ENCODE measurements around the gene CTF1.

CTF1 gene

DNA sequence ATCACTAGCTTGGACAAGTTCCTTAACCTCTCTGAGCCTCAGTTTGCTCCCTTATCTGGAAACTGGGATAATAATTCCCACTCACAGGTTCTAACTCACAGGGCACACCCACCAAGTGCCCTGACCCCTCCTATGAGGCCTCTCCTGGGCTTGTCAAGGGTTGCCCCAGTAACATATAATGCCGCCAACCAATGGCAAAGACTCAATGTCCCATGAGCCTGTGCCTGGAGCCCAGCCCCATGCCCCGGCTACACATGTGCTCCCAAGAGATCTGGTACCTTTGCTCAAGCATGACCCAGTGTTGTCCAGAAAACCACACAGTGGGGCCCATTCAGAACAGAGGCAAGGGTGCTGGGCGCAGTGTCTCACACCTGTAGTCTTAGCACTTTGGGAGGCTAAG lies 18.4 kb downstream of the CTF1 start:
- 96% methylated on average over 3 of the region's 3 CpGs for WGBS

DNA sequence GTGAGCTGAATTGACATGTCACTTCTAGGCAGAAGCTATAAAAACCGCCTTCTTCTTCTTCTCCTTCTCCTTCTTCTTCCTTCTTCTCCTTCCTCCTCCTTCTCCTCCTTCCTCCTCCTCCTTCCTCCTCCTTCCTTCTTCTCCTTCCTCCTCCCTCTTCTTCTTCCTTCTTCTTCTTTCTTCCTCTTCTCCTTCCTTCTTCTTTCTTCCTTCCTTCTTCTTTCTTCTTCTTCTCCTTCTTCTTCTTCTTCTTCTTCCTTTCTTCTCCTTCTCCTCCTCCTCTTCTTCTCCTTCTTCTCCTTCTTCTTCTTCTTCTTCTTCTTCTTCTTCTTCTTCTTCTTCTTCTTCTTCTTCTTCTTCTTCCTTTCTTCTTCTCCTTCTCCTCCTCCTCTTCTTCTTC lies 22.2 kb downstream of the CTF1 start:
- Histone ChIP-seq H3K27ac (ENCODE audit: low read depth, low read length) (no peak overlapping the region), H3K4me1 (ENCODE audit: insufficient read depth, low read length) (no peaks in the 10 kb centered on the region)
- 82% methylated on average over 1 of the region's 1 CpG for WGBS

More for the DNA sequence above, 18.4 kb downstream of the CTF1 start:
- Histone ChIP-seq H3K9me3 (ENCODE audit: insufficient read depth, low read depth, low read length) (no peaks in the 10 kb centered on the region), H3K27me3 (ENCODE audit: insufficient read depth, low read length) (no peaks in the 10 kb centered on the region), H3K9ac (ENCODE audit: low read depth, low read length) (no peak overlapping the region), H3K36me3 (ENCODE audit: insufficient read depth, low read length) (no peaks in the 10 kb centered on the region), H3K4me3 (ENCODE audit: low read length) (no peak overlapping the region), H3K4me1 (ENCODE audit: insufficient read depth, low read length) (peaks cover 3% of the 10 kb centered on the region; the same call in 1 of the 2 replicates), H3K27ac (ENCODE audit: low read depth, low read length) (no peak overlapping the region)

GRCh38 chr16:30920891-30921290 lies 24.5 kb downstream of the CTF1 start:
- Histone ChIP-seq H3K4me1 (ENCODE audit: insufficient read depth, low read length) (no peaks in the 10 kb centered on the region), H3K9me3 (ENCODE audit: insufficient read depth, low read depth, low read length) (no peaks in the 10 kb centered on the region), H3K27me3 (ENCODE audit: insufficient read depth, low read length) (no peaks in the 10 kb centered on the region), H3K9ac (ENCODE audit: low read depth, low read length) (no peak overlapping the region), H3K36me3 (ENCODE audit: insufficient read depth, low read length) (no peaks in the 10 kb centered on the region), H3K4me3 (ENCODE audit: low read length) (no peak overlapping the region), H3K27ac (ENCODE audit: low read depth, low read length) (no peak overlapping the region)
- WGBS = 98% methylated on average over 2 of the region's 2 CpGs

More for the DNA sequence above, 22.2 kb downstream of the CTF1 start:
- Histone ChIP-seq H3K9ac (ENCODE audit: low read depth, low read length) (no peak overlapping the region), H3K36me3 (ENCODE audit: insufficient read depth, low read length) (no peaks in the 10 kb centered on the region), H3K9me3 (ENCODE audit: insufficient read depth, low read depth, low read length) (no peaks in the 10 kb centered on the region), H3K27me3 (ENCODE audit: insufficient read depth, low read length) (no peaks in the 10 kb centered on the region), H3K4me3 (ENCODE audit: low read length) (no peak overlapping the region)

- H3K4me3 ChIP-seq (ENCODE audit: low read length) = peak overlapping the region; percentile 81; the same call in 1 of the 2 replicates
- H3K27me3 ChIP-seq (ENCODE audit: insufficient read depth, low read length) = no peaks in the 10 kb centered on the region
- no peaks in the 10 kb centered on the region for H3K4me1 ChIP-seq (ENCODE audit: insufficient read depth, low read length)
- no peak overlapping the region for H3K27ac ChIP-seq (ENCODE audit: low read depth, low read length)
- no peak overlapping the region for H3K9ac ChIP-seq (ENCODE audit: low read depth, low read length)
- H3K36me3 ChIP-seq (ENCODE audit: insufficient read depth, low read length) = peaks cover 4% of the 10 kb centered on the region; the same call in 1 of the 2 replicates
- no peaks in the 10 kb centered on the region for H3K9me3 ChIP-seq (ENCODE audit: insufficient read depth, low read depth, low read length)
- WGBS = 38% methylated on average over 6 of the region's 6 CpGs
Observed at GRCh38 chr16:30921459-30921747, 25.0 kb downstream of the CTF1 start.

DNA sequence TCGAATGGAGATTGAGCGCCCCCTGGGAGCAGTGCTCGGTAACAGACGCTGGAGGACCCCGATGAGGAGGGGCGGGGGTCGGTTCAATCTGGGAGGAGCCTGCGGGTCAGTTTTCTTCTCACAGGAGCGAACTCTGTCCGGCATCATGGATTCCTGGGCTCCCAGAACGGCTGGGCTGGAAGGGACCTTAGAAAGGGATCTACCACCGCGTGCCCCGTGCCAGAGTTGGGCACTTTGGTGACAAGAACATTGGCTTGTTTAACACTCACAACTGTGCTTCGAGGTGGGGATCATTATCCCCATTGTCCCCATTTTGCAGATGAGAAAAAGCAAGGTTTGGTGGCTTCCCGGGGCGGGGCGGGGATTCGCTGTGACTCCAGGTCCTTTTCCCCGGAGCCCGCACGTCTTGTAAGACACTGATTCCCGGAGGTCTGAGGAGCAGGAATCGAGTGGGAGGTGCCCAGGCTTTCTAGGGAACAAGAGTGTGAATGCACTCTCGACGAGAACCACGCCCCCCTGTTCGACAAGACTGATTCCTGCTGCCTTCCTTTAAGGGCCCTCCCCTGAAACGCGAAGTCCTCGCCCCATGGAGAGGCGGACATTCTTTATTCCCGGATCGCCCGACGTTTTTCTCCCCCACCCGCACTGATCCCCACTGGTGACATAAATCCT lies 25.5 kb downstream of the CTF1 start:
- no peaks in the 10 kb centered on the region for H3K9me3 ChIP-seq (ENCODE audit: insufficient read depth, low read depth, low read length)
- peak overlapping the region; percentile 67 for H3K9ac ChIP-seq (ENCODE audit: low read depth, low read length)
- under 1% methylated on average over 37 of the region's 37 CpGs for WGBS
- peak overlapping the region; percentile 86; the same call in 1 of the 2 replicates for H3K27ac ChIP-seq (ENCODE audit: low read depth, low read length)
- no peaks in the 10 kb centered on the region for H3K4me1 ChIP-seq (ENCODE audit: insufficient read depth, low read length)
- peak overlapping the region; percentile 81 for H3K4me3 ChIP-seq (ENCODE audit: low read length)
- no peaks in the 10 kb centered on the region for H3K27me3 ChIP-seq (ENCODE audit: insufficient read depth, low read length)
- H3K36me3 ChIP-seq (ENCODE audit: insufficient read depth, low read length) = peaks cover 8% of the 10 kb centered on the region

GRCh38 chr16:30922420-30922959 lies 26.1 kb downstream of the CTF1 start:
- WGBS = under 1% methylated on average over 42 of the region's 42 CpGs
- peak overlapping the region; percentile 89 for H3K27ac ChIP-seq (ENCODE audit: low read depth, low read length)
- no peaks in the 10 kb centered on the region for H3K9me3 ChIP-seq (ENCODE audit: insufficient read depth, low read depth, low read length)
- H3K36me3 ChIP-seq (ENCODE audit: insufficient read depth, low read length) = peaks cover 14% of the 10 kb centered on the region
- peak overlapping the region; percentile 81 for H3K4me3 ChIP-seq (ENCODE audit: low read length)
- no peaks in the 10 kb centered on the region for H3K27me3 ChIP-seq (ENCODE audit: insufficient read depth, low read length)
- no peaks in the 10 kb centered on the region for H3K4me1 ChIP-seq (ENCODE audit: insufficient read depth, low read length)
- H3K9ac ChIP-seq (ENCODE audit: low read depth, low read length) = peak overlapping the region; percentile 85

DNA sequence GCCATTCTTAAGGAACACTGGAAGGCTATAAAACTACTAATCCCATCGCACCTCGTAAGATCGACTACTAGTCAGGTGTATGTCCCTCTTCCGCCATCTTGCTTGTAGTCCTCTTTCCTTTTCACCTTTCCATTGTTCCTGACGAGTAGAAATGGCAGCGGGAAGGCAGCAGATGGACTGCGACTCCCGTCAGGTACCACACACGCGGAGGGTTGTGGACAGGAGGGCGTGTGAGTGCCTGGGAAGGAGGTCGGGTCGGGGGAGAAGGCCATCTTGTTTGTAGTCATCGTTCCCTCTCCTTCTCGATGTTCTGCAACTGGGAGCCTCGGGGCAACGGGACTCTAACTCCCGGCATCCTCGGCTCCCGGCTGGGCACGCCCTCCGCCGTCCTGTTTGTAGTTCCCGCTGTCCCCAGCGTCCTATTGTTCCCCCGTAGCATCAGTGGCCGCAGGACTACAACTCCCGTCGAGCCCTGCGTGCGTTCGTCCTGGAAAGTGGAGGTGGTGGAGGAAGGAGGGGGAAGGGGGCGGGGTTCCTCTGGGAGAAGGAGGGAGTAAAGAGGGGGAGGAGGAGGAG lies 26.6 kb downstream of the CTF1 start:
- Histone ChIP-seq H3K4me1 (ENCODE audit: insufficient read depth, low read length) (no peaks in the 10 kb centered on the region), H3K9ac (ENCODE audit: low read depth, low read length) (peak overlapping the region; percentile 85), H3K36me3 (ENCODE audit: insufficient read depth, low read length) (peaks cover 15% of the 10 kb centered on the region), H3K4me3 (ENCODE audit: low read length) (peak overlapping the region; percentile 75), H3K27ac (ENCODE audit: low read depth, low read length) (peak overlapping the region; percentile 89), H3K27me3 (ENCODE audit: insufficient read depth, low read length) (no peaks in the 10 kb centered on the region), H3K9me3 (ENCODE audit: insufficient read depth, low read depth, low read length) (no peaks in the 10 kb centered on the region)
- WGBS = under 1% methylated on average over 33 of the region's 33 CpGs

GRCh38 chr16:30923554-30924075 lies 27.2 kb downstream of the CTF1 start, which contains the start of gene FBXL19:
Gene FBXL19, plus strand, starts transcription at chr16:30923572. Its CDS starts 2,183 bp downstream, at chr16:30925755.
- H3K27ac ChIP-seq (ENCODE audit: low read depth, low read length) = peak within 1 kb of the TSS; percentile 89
- no peaks in the 10 kb centered on the region for H3K27me3 ChIP-seq (ENCODE audit: insufficient read depth, low read length)
- H3K9ac ChIP-seq (ENCODE audit: low read depth, low read length) = peak within 1 kb of the TSS; percentile 85
- no peaks in the 10 kb centered on the region for H3K9me3 ChIP-seq (ENCODE audit: insufficient read depth, low read depth, low read length)
- H3K4me1 ChIP-seq (ENCODE audit: insufficient read depth, low read length) = no peaks in the 10 kb centered on the region
- H3K4me3 ChIP-seq (ENCODE audit: low read length) = peak within 1 kb of the TSS; percentile 81
- 0% methylated on average over 10 of the region's 31 CpGs for WGBS
- peaks cover 19% of the 10 kb centered on the region for H3K36me3 ChIP-seq (ENCODE audit: insufficient read depth, low read length)

DNA sequence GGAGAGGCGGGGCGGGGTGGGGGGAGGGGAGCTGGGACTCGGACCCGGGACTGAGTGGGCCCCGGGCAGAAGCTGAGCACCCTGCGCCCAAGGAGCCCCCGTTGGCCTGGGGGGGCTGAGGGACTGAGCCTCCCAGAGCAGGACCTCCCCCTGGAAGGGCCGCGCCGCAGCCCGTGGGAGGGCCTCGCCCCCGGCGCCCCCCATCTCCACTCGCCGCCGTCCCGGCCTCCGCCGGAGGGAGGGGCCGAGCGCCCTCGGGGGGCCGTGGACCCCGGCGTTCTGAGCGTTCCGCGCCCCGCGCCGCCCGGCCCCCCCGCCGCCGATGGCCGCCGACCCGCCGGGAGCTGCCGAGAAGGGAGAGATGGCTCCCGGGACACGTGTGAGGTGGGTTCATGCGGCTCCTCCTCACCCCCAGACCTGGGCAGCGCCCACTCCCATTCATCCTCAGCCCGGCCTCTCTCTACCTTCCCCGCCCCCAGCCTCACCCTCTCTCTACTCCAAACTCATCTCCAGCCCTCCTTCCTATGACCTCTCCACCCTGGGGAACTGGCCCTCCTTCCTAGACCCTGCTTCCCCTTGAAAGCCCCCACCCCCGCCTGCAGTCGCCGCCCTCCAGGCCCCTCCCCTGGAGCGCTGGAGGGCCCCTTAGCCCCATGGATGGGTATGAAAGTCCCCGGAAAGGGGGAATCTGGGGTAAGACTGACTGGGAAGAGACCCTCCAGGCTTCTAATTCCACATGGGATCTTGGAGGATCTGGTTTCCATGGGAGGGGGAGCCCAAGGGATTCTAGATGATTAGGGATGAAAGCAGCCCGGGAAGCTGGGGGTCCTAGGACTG lies 27.9 kb downstream of the CTF1 start:
- Histone ChIP-seq H3K4me1 (ENCODE audit: insufficient read depth, low read length) (no peaks in the 10 kb centered on the region), H3K27me3 (ENCODE audit: insufficient read depth, low read length) (no peaks in the 10 kb centered on the region), H3K4me3 (ENCODE audit: low read length) (peak overlapping the region; percentile 75), H3K27ac (ENCODE audit: low read depth, low read length) (peak overlapping the region; percentile 80), H3K9me3 (ENCODE audit: insufficient read depth, low read depth, low read length) (no peaks in the 10 kb centered on the region), H3K9ac (ENCODE audit: low read depth, low read length) (peak overlapping the region; percentile 85), H3K36me3 (ENCODE audit: insufficient read depth, low read length) (peaks cover 26% of the 10 kb centered on the region)
- WGBS = 2% methylated on average over 53 of the region's 53 CpGs

DNA sequence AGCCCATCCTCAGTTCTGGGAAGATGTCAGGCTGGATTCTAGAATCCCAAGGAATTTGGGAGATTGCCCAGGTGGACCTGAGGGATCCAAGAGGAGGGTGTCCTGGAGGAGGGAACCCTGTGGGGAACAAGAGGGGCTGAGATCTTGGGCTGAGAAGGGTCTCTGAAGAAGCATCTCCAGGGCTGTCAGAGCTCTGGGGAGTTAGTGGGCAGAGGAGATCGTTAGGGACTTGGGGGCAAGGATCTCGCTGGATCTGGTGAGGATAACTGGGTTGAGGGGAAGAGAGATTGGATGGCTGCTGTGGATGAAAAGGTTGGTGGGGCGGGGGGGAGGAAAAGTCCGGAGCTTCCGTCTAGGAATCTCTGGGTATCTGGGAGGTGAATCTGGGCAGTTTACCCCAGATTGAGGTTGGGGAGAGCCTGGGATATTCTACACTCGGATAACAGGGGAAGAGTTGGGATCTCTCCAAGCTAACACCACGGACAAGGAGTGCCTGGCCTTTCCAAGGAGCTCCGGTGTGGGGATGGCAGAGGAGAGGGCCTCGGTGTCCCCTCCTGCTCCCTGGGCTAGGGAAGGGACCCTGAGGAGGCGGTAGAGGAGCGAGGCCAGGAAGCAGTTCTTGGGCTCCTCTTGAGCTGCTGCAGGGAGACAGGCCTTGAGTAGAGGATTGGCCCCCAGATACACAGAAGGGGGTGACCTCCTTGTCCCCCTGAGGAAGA lies 28.7 kb downstream of the CTF1 start:
- H3K27ac ChIP-seq (ENCODE audit: low read depth, low read length) = peak overlapping the region; percentile 70
- no peaks in the 10 kb centered on the region for H3K4me1 ChIP-seq (ENCODE audit: insufficient read depth, low read length)
- 81% methylated on average over 11 of the region's 11 CpGs for WGBS
- no peaks in the 10 kb centered on the region for H3K9me3 ChIP-seq (ENCODE audit: insufficient read depth, low read depth, low read length)
- H3K36me3 ChIP-seq (ENCODE audit: insufficient read depth, low read length) = peaks cover 32% of the 10 kb centered on the region
- no peaks in the 10 kb centered on the region for H3K27me3 ChIP-seq (ENCODE audit: insufficient read depth, low read length)
- peak overlapping the region; percentile 85 for H3K9ac ChIP-seq (ENCODE audit: low read depth, low read length)
- H3K4me3 ChIP-seq (ENCODE audit: low read length) = peak overlapping the region; percentile 75

Data from HUES64 (cell line).